Natural killer cell (primary cell): ENCODE measurements around the gene NWD2. TPM values are rescaled to one million over a fixed set of nuclear protein-coding genes. Genes with fewer than 3 reads are reported as not detected.
"Not testable (repeated sequence)": the region's sequence is repeated elsewhere in the genome, so short reads cannot be mapped to it uniquely, and the experiment has no call there.

Experiments used
- ATAC-seq, 3 donors: fragments of 150-1000 bp in 2 of 3; fragments of 200-7000 bp in 1 of 3; cut with Tn5 transposase; 1 replicate in 1 of 3; 2 replicates in 2 of 3; pipeline ENCODE4 v1.10.0; 2021; ENCODE audit warnings: mild to moderate bottlenecking in 2 of 3, moderate library complexity in 2 of 3
- DNase-seq, 2 donors: peaks; one replicate each; pipeline versions ENCODE4 v3.0.0 to v3.0.0-alpha.2; 2013 to 2021; ENCODE audit warnings: mixed read lengths in 1 of 2
- H3K27ac ChIP-seq: one replicate; pipeline ENCODE4 v1.5.1; 2013; ENCODE audit warnings: mild to moderate bottlenecking, low read length
- H3K27me3 ChIP-seq: one replicate; pipeline ENCODE4 v1.6.1; 2013; ENCODE audit warnings: low read length; ENCODE audit not compliant: control insufficient read depth, insufficient read depth
- H3K36me3 ChIP-seq: one replicate; pipeline ENCODE4 v1.6.1; 2013; ENCODE audit warnings: low read length; ENCODE audit not compliant: control insufficient read depth, insufficient read depth
- H3K4me1 ChIP-seq: one replicate; pipeline ENCODE4 v1.6.1; 2013; ENCODE audit warnings: low read length; ENCODE audit not compliant: control insufficient read depth, insufficient read depth
- H3K4me3 ChIP-seq: one replicate; pipeline ENCODE4 v1.5.1; 2013; ENCODE audit warnings: low read length
- H3K9me3 ChIP-seq: one replicate; pipeline ENCODE4 v1.6.1; 2013; ENCODE audit warnings: low read length; ENCODE audit not compliant: control insufficient read depth, insufficient read depth
- H3K27ac Mint-ChIP-seq, 2 donors: one replicate each; pipeline ENCODE4 v1.8.0; 2022; ENCODE audit warnings: mild to moderate bottlenecking in 2 of 2, mixed read lengths in 2 of 2, moderate library complexity in 1 of 2
- H3K27me3 Mint-ChIP-seq, 2 donors: one replicate each; pipeline ENCODE4 v1.8.0; 2022; ENCODE audit warnings: low read depth in 2 of 2, mixed read lengths in 2 of 2
- H3K36me3 Mint-ChIP-seq: one replicate; pipeline ENCODE4 v1.8.0; 2022; ENCODE audit warnings: mixed read lengths
- H3K4me1 Mint-ChIP-seq, 2 donors: one replicate each; pipeline ENCODE4 v1.8.0; 2022; ENCODE audit warnings: mixed read lengths in 2 of 2
- H3K4me3 Mint-ChIP-seq: one replicate; pipeline ENCODE4 v1.8.0; 2022; ENCODE audit warnings: mild to moderate bottlenecking, moderate library complexity, mixed read lengths
- H3K9me3 Mint-ChIP-seq, 2 donors: one replicate each; pipeline ENCODE4 v1.8.0; 2022; ENCODE audit warnings: mixed read lengths in 2 of 2
- CTCF ChIP-seq: fragments of 200-600 bp; IDR thresholded peaks from one replicate; pipeline ENCODE4 v1.8.0; 2022; ENCODE audit warnings: antibody characterized with exemption
- WGBS: methylation state at CpG from one replicate; pipeline ENCODE4 v1.1.7; 2013; ENCODE audit warnings: missing lambda C conversion rate; ENCODE audit not compliant: insufficient coverage; 5-methylcytosine and 5-hydroxymethylcytosine counted together
- intact Hi-C: fragments of 100-400 bp; cut with micrococcal nuclease; formaldehyde crosslinking; loops from one replicate; pipeline ENCODE4 v1.14.2; 2022
- total RNA-seq, 4 donors: library from RNA; stranded (reverse); fragments of 120-200 nt in 1 of 4; gene quantifications; one replicate each; pipeline versions ENCODE4 v1.2.3 to v1.2.4, GENCODE V29; 2013 to 2022

NWD2 gene
- not detected for total RNA-seq
- not detected for total RNA-seq (2013)

- no peak for ATAC-seq
- Mint-ChIP-seq H3K4me1 (no peaks in the 10 kb centered on the region), H3K4me3 (no peak within 1 kb of the TSS), H3K9me3 (no peaks in the 10 kb centered on the region), H3K27me3 (peaks cover 21 to 29% of the 10 kb centered on the region in 2 donors), H3K27ac (no peak within 1 kb of the TSS), H3K36me3 (peaks cover 7% of the 10 kb centered on the region)
- Histone ChIP-seq H3K4me1 (no peaks in the 10 kb centered on the region), H3K36me3 (no peaks in the 10 kb centered on the region), H3K9me3 (no peaks in the 10 kb centered on the region), H3K27ac (no peak within 1 kb of the TSS), H3K27me3 (peaks cover 4% of the 10 kb centered on the region), H3K4me3 (no peak within 1 kb of the TSS)
- WGBS: 4% methylated on average over 95 of the region's 95 CpGs
- DNase-seq: no peak
- intact Hi-C loops: no loop called here
- TF ChIP-seq CTCF: no peak
Observed at GRCh38 chr4:37244583-37245390, at the start of gene NWD2. Gene NWD2 (plus strand): TSS chr4:37244743. CDS start chr4:37245068, 325 bp downstream.

GRCh38 chr4:37197899-37198298 is 46.6 kb upstream of the NWD2 start:
- no peak overlapping the region for H3K27ac Mint-ChIP-seq
- Histone ChIP-seq H3K27me3 (no peaks in the 10 kb centered on the region), H3K27ac (no peak overlapping the region), H3K36me3 (no peaks in the 10 kb centered on the region), H3K9me3 (no peaks in the 10 kb centered on the region), H3K4me3 (no peak overlapping the region), H3K4me1 (no peaks in the 10 kb centered on the region)
- intact Hi-C loops: no loop called here
- TF ChIP-seq CTCF: no peak
- no peak overlapping the region for H3K4me3 Mint-ChIP-seq
- H3K9me3 Mint-ChIP-seq: peaks cover 4% of the 10 kb centered on the region in 2 donors
- H3K27me3 Mint-ChIP-seq: no peaks in the 10 kb centered on the region
- no peaks in the 10 kb centered on the region for H3K4me1 Mint-ChIP-seq
- ATAC-seq: no peak
- 79% methylated on average over 3 of the region's 3 CpGs for WGBS
- no peaks in the 10 kb centered on the region for H3K36me3 Mint-ChIP-seq
- DNase-seq: no peak

GRCh38 chr4:37204740-37205139 is 39.8 kb upstream of the NWD2 start:
- H3K36me3 ChIP-seq, H3K27me3 Mint-ChIP-seq, DNase-seq, H3K27ac Mint-ChIP-seq, H3K4me3 Mint-ChIP-seq, H3K27ac ChIP-seq, intact Hi-C loops, H3K4me1 Mint-ChIP-seq, H3K36me3 Mint-ChIP-seq, ATAC-seq, H3K4me1 ChIP-seq, H3K9me3 ChIP-seq, H3K27me3 ChIP-seq, H3K4me3 ChIP-seq: not testable (repeated sequence)
- 92% methylated on average over 1 of the region's 1 CpG for WGBS
- peaks cover 7 to 12% of the 10 kb centered on the region in 2 donors for H3K9me3 Mint-ChIP-seq

GRCh38 chr4:37216209-37216608 is 28.3 kb upstream of the NWD2 start:
- no peaks in the 10 kb centered on the region for H3K27me3 ChIP-seq
- WGBS: 100% methylated on average over 1 of the region's 2 CpGs
- intact Hi-C loops: no loop called here
- H3K36me3 ChIP-seq: no peaks in the 10 kb centered on the region
- ATAC-seq: no peak
- no peaks in the 10 kb centered on the region for H3K4me1 ChIP-seq
- H3K27ac Mint-ChIP-seq: no peak overlapping the region
- no peaks in the 10 kb centered on the region for H3K9me3 ChIP-seq
- no peak overlapping the region for H3K4me3 ChIP-seq
- no peaks in the 10 kb centered on the region for H3K4me1 Mint-ChIP-seq
- H3K36me3 Mint-ChIP-seq: no peaks in the 10 kb centered on the region
- DNase-seq: no peak
- TF ChIP-seq CTCF: no peak
- no peaks in the 10 kb centered on the region for H3K27me3 Mint-ChIP-seq
- H3K4me3 Mint-ChIP-seq: no peak overlapping the region
- no peak overlapping the region for H3K27ac ChIP-seq
- peaks cover 4 to 9% of the 10 kb centered on the region in 2 donors for H3K9me3 Mint-ChIP-seq
